ENCODE data around the gene MCRIP1. TPM values are rescaled to one million over a fixed set of nuclear protein-coding genes. Genes with fewer than 3 reads are reported as not detected.

The MCRIP1 gene
- total and polyA plus RNA-seq, 11 donors: 74.8 to 266 (median 105) TPM

DNA sequence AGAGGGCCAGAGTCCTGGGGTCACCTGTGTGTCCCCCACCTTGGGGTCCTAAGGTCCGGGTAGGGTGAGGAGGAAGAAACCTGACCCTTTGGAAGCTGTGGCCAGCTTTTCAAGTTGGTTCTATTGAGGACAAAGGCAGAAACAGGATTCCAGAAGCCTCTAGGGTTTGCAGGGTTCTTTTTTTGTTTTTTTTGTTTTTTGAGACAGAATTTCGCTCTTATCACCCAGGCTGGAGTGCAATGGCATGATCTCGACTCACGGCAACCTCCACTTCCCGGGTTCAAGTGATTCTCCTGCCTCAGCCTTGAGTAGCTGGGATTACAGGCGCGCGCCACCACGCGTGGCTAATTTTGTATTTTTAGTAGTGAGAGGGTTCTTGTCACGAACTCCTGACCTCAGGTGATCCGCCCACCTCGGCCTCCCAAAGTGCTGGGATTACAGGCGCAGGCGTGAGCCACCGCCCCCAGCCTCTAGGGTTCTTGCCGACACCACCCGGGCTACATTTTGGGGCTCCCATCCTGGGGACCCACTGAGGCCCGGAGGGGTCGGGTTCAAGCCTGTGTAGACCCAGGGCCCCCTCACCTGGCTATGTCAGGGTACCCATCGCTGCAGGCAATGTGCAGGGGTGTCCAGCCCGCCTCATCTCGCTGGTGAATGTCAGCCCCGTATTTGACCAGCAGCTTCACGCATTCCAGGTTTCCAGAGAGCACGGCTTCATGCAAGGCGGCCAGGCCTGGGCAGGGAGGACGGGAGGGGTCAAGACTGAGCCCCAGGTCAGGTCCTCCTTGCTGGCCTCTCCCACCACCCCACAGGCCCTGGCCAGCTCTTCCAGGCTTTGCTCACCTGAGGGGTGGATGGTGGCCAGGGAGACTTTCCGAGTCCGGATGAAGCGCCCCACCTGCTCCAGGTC, 1.1 kb upstream of the MCRIP1 start:
- Histone ChIP-seq H3K27ac (peak overlapping the region in 11 of 12 donors; percentile 92 to 99 (median 96)), H3K4me3 (peak overlapping the region; percentile 50 to 97 (median 85)), H3K27me3 (no peaks in the 10 kb centered on the region), H3K9me3 (no peaks in the 10 kb centered on the region), H3K4me1 (peaks cover 0 to 31% (median 21%) of the 10 kb centered on the region in 12 donors), H3K36me3 (no peaks in the 10 kb centered on the region)
- intact Hi-C loops (cut with DNase I): loop anchor here in 1 of 10 donors (1.0 kb wide), 1 partner anchor 26 kb away; the partner anchor contains the start of gene P4HB
- TF ChIP-seq POLR2A (IDR thresholded peaks at IDR 0.05): no peak
- TF ChIP-seq CTCF (IDR thresholded peaks at IDR 0.05): no peak
- no peak for ATAC-seq
- 78 to 88% (median 85%) methylated on average over 23 to 31 of the region's 31 CpGs for WGBS, 4 donors
- DNase-seq: no peak

DNA sequence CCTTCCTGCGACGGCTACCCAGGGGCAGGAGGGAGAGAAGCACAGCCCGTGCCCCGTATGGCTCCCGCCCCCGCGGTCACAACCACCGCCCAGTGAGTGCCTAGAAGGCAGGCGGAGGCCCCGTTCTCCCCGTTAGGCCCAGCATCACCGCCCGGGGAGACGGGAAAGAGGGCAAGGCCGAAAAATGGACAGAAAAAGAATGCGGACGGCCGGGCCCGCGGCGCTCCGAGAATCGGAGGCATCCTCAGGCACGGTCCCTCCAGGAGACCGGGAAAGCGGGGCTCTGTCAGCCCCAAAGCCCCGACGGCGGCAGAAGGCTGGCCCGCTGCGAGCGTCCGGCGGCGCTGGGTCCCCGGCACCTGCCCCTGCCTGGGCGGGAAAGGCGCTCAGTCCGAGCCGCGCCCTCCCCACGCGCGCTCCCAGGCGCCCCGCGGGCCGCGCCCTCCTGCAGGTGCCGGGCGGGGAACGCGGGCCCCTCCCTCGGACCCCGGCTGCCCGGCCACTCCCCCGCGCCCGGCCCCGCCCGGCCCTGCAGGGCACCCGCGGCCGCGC, 407 bp downstream of the MCRIP1 start:
- intact Hi-C loops (cut with DNase I): loop anchor here in 1 of 10 donors (1.0 kb wide), 1 partner anchor 28 kb away; the partner anchor contains the start of gene P4HB
- DNase-seq: peak in 2 of 5 donors; percentile 45 to 77
- Histone ChIP-seq H3K4me1 (peaks cover 0 to 39% (median 23%) of the 10 kb centered on the region in 12 donors), H3K27me3 (no peaks in the 10 kb centered on the region), H3K4me3 (peak overlapping the region; percentile 59 to 98 (median 90)), H3K9me3 (no peaks in the 10 kb centered on the region), H3K27ac (peak overlapping the region; percentile 20 to 95 (median 93)), H3K36me3 (no peaks in the 10 kb centered on the region)
- WGBS, 4 donors: 0 to 1% (median 0%) methylated on average over 15 to 65 of the region's 65 CpGs
- TF ChIP-seq CTCF (IDR thresholded peaks at IDR 0.05) (no peak), POLR2A (IDR thresholded peaks at IDR 0.05) (no peak)
- peak in 3 of 4 donors; percentile 21 to 32 (median 31) for ATAC-seq

GRCh38 chr17:81831957-81832607, 1.0 kb downstream of the MCRIP1 start:
- intact Hi-C loops (cut with DNase I): no loop called here
- 19 to 28% (median 24%) methylated on average over 18 of the region's 18 CpGs for WGBS, 4 donors
- peak; percentile 23 to 52 (median 32) for ATAC-seq

More at GRCh38 chr17:81831957-81832607, 1.0 kb downstream of the MCRIP1 start:
- peak overlapping the region; percentile 20 to 95 (median 93) for H3K27ac ChIP-seq
- no peak for TF ChIP-seq CTCF (IDR thresholded peaks at IDR 0.05)
- TF ChIP-seq POLR2A (IDR thresholded peaks at IDR 0.05): no peak
- H3K4me1 ChIP-seq: peaks cover 0 to 39% (median 23%) of the 10 kb centered on the region in 12 donors
- peak in 1 of 5 donors; percentile 49 for DNase-seq
- no peaks in the 10 kb centered on the region for H3K36me3 ChIP-seq
- H3K4me3 ChIP-seq: peak overlapping the region; percentile 59 to 98 (median 90)
- no peaks in the 10 kb centered on the region for H3K27me3 ChIP-seq
- no peaks in the 10 kb centered on the region for H3K9me3 ChIP-seq

All from heart left ventricle (tissue), 16 donors.